SKM-1 (cell line): ENCODE measurements around the gene SDK2.

ENCODE experiments used
- DNase-seq: peaks from one replicate; lab custom pipeline; 2025; ENCODE audit not compliant: unreplicated experiment; lab: John Stamatoyannopoulos, UW

The SDK2 gene

GRCh38 chr17:73637866-73638265, 6.4 kb downstream of the SDK2 start:
- no peak for DNase-seq

- no peak for DNase-seq
These were observed 9.0 kb downstream of the SDK2 start for GRCh38 chr17:73635101-73635817.

DNA sequence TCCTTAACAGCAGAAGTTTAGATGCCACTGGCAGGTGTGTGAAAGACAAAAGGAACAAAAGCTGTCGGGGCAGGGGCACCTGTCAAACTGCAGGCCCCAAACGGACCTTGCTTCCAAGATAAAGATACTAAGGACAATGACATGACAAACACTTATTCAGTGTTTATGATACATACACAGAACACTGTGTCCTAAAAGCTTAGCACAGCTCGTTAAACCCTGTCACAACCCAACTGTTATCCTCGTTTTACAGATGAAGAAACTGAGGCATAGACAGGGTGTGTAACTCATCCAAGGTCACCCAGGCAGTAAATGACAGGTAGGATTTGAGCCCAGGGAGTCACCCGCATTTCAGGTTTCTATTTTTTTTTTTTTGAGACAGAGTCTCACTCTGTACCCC, 9.6 kb downstream of the SDK2 start:
- DNase-seq: no peak

DNA sequence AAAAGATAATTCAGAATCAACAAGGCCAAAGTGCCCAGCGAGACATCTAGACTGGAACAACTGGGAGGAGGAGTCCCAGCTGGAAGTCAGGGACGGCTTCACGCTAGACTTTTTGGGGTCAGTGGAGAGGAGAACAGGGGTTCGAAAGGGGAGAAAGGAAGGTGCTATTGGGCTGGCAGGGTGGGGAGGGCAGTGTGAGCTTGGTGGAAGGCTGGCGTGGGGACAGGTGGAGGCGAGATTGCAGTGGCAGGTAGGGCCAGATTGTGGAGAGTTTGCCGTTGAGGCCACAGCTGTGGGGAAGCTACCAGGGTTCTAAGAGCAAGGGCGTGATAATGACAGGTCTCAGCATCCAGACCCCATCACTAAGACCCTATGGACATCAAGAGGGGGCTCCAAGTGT, 10.5 kb downstream of the SDK2 start:
- no peak for DNase-seq

DNA sequence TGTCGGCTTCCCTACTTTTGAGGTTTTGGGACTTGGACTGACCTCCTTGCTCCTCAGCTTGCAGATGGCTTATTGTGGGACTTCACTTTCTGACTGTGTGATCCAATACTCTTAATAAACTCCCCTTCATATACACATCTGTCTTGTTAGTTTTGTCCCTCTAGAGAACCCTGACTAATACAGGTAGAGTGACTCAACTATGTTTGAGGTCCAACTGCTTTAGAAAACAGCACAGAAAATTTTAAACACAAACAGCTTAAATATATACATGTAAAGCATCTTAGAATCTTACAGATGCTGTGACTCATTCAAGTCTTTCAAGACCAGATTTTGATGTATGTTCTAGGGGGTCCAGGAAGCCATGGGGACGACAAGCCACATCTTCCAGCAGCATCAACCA, 11.7 kb downstream of the SDK2 start:
- DNase-seq: no peak

DNA sequence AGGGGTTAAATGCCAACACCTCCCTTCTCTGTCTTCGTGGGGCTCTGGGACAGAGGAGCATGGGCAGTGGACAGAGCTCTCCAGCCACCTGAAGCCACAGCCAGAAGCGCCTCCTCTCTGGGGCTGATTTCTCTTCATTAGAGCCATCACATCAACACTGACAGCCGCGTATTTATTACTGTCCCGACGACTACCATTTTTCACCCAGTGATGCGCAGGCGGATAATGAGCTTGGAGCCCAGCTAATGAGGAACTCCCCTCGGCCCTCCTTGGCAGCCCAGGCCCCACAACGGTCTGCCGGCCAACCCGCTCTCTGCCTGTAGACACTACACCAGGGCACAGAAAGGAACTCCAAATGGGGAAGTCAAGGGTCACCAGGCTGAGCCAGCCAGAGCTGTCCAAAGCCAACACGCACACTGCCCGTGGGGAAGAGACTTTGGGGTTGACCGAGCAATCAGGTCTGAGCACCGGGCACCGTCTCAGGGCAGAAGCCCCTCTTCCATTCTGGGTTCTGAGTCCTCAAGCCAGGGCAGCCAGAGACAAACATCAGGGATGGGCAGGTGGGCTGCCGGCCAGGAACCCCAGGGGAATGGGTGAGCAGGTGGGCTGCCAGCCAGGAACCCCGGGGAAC, 13.2 kb downstream of the SDK2 start:
- no peak for DNase-seq

- DNase-seq: no peak
These were observed 13.7 kb downstream of the SDK2 start for GRCh38 chr17:73630531-73630930.

DNA sequence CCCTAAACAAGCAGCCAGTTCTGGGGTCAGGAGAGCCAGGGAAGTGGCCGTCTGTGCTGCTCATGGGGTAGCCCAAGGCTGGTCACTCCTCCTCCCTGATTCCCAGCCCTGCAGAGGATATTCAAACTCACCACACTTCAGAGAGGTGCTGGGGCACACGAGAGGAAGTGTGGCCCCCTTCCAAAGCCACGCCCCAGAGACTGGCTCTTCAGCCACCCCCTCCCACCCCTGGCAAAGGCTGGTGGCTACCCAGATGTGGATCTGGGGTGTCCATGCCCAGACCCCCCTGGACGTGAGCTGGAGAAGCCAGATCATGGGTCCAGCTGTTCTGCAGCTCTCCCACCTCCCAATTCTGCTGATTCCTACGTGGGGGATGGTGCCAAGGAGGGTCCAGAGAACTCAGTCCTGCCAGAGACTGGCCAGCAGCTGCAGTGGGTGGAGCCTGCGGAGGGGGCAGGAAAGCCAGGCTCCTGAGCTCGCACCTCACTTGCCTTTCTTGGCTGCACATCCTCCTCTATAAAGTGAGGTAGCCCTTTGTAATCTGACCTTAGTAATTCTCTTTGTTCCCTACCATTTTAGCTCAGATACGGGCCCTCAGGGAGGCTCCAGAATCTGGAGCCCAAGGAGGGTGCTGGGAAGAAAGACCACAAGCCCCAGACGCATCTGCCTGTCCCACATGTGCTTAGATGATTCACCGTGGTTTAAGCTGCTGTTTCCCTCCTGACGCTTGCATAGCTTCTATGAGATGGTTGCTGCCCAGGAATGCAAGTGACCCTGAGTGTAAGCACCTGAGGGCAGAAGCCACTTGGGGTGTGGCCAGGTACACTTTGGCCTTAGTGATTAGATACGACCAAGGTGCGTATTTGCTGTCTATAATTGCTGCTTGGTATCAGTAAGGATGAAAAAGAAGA, 15.3 kb downstream of the SDK2 start:
- no peak for DNase-seq

DNA sequence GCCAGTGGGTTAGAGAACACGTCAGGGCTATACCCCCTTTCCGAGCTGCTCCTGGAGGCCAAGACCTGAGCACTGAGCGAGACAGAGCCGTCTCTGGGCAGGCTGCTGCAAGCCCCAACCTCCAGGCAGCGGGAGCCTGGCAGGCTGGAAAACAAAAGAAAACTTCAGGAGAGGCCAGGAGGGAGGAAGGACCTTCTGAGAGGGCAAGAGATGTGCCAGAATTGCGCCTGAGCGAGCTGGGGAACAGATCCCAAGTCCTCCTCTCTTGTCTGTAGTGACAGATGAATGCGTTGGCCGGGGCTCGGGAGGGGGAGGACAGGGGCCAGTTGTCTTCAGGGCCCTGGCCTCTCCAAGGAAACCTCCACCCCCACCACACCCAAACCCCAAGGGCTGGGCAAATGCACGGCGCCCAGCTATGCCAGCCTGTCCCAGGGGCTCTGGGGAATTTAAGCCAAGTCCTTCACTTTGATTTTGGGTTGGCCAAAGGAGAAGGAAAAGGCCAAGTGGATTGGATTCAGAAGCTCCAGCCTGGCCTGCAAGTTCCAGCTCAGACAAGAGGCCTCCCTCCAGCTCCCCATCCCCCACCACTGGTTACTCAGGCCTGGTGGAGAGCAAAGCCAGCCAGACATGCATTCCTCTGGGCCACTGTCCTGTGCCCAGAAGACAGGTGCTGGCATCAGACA, 18.1 kb downstream of the SDK2 start:
- no peak for DNase-seq

GRCh38 chr17:73625006-73625405, 19.2 kb downstream of the SDK2 start:
- no peak for DNase-seq

GRCh38 chr17:73624496-73624988, 19.7 kb downstream of the SDK2 start:
- DNase-seq: no peak

DNA sequence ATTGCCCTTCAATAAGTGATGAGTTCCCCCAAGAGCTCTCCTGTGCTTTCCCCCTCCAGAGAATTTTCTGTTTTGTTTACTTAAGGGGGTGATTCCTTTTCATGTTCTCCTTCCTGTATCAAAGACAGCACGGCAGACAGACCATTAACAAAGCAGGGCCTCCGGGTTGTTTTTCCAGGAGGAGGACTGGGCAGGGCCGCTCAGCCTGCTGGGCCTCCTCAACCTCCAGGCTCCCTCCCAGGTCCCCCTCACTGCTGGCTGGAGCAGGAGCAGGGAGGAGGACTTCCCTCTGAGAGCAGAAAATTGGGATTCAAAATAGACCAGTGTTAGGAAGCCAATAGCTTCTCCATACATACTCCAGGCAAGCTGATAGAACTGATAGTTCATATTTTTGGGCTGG, 20.4 kb downstream of the SDK2 start:
- DNase-seq: no peak

DNA sequence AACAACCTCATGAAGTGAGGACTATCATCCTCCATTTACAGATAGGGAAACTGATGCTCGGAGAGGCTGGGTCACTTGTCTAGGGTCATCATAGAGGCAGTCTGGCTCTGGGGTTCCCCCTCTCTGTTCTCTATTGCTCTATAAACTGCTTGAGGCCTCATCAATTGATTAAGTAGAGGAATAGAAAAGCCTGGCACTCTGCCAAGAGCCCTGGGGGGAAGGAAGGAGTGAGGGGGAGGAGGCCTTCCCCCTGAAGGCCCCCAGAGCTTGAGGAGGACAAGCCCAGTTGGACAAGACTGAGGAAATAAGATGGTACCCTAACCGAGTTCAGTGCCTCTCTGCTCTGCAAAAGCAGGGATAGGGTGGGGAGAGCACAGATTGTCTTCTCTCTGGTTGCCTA, 21.0 kb downstream of the SDK2 start:
- DNase-seq: no peak

DNA sequence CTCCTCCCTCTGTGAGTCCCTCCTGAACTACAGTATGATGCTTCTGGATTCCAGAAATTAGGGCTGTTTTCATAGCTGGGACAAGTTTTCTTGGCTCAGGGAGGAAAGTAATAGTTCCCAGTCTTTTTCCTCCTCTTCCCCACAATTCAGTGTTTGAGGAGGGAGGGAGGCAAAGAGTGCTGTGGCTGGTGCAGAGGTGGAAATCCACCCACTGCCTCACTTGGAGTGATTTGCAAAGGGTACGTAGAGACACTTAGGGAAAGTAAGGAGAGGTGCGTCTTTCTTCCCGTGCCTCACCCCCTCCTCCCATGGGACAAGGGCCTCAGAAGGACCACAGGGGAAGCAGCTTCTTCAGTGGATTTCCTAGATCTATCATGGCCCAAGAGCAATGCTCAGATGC, 21.9 kb downstream of the SDK2 start:
- DNase-seq: no peak

- DNase-seq: no peak
These were observed 22.6 kb downstream of the SDK2 start for GRCh38 chr17:73621685-73622084.

GRCh38 chr17:73620414-73620813, 23.8 kb downstream of the SDK2 start:
- no peak for DNase-seq

GRCh38 chr17:73617501-73617900, 26.7 kb downstream of the SDK2 start:
- no peak for DNase-seq

- no peak for DNase-seq
These were observed 27.3 kb downstream of the SDK2 start for GRCh38 chr17:73616873-73617404.

DNA sequence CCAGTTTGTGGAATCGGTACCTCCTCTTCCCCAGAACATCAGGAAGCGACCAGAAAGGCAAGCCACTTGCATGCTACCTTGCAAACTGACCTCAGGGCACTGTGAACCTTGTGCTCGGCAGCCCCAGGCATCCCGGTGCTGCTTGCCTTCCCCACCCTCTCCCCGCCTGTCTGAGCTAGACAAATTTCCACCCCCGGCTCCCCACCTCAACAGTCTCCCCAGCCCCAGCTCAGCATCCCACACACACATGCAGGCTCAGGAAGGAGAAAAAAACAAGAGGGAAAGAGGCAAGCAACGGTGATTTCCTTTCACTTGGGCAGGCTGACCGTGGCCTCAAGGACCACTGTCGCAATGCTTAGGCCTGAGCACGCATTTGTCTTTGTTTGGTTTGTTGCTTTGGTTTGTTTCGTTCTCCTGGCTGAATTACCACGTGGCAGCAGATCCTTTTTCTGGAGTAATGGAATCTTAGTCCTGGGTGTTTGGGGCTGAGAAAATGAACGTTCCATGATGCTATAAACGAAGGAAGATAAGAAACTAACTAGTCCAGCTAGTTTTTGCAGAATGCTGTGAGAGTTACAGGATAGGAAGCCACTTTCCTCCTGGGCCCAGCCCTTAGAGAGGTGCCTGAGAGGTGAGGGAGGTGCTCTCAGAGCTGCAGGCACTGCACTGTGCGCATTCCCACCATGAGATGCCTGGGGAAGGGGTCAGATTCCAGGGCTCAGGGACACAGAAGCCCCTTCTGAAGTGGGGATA, 27.9 kb downstream of the SDK2 start:
- DNase-seq: no peak

GRCh38 chr17:73614256-73614655, 30.0 kb downstream of the SDK2 start:
- DNase-seq: no peak
